Astrocyte of the spinal cord (primary cell): ENCODE measurements around the gene COL23A1.

Source experiments
- DNase-seq: peaks from one replicate; pipeline ENCODE4 v3.0.0; 2011; ENCODE audit warnings: low read depth, low spot score
- H3K4me3 ChIP-seq: 2 replicates; pipeline ENCODE4 v1.5.1; 2011; ENCODE audit warnings: low read depth, mild to moderate bottlenecking, low read length, moderate library complexity
- in situ Hi-C: cut with HindIII; loops from 2 replicates; pipeline ENCODE4 v1.10.0; 2017; ENCODE audit warnings: low sequenced_read_pairs
- TF ChIP-seq, protein P1 (sequence below): IDR thresholded peaks from 2 replicates; pipeline ENCODE4 v1.5.1; 2012; ENCODE audit warnings: low read depth, mild to moderate bottlenecking, low read length, inconsistent platforms

The COL23A1 gene

GRCh38 chr5:178504340-178504960 is 85.7 kb downstream of the COL23A1 start:
- no peak for DNase-seq
- in situ Hi-C loops, result no loop called here
- no peak overlapping the region for H3K4me3 ChIP-seq
- TF ChIP-seq, protein P1, sequence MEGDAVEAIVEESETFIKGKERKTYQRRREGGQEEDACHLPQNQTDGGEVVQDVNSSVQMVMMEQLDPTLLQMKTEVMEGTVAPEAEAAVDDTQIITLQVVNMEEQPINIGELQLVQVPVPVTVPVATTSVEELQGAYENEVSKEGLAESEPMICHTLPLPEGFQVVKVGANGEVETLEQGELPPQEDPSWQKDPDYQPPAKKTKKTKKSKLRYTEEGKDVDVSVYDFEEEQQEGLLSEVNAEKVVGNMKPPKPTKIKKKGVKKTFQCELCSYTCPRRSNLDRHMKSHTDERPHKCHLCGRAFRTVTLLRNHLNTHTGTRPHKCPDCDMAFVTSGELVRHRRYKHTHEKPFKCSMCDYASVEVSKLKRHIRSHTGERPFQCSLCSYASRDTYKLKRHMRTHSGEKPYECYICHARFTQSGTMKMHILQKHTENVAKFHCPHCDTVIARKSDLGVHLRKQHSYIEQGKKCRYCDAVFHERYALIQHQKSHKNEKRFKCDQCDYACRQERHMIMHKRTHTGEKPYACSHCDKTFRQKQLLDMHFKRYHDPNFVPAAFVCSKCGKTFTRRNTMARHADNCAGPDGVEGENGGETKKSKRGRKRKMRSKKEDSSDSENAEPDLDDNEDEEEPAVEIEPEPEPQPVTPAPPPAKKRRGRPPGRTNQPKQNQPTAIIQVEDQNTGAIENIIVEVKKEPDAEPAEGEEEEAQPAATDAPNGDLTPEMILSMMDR, result no peak

DNA sequence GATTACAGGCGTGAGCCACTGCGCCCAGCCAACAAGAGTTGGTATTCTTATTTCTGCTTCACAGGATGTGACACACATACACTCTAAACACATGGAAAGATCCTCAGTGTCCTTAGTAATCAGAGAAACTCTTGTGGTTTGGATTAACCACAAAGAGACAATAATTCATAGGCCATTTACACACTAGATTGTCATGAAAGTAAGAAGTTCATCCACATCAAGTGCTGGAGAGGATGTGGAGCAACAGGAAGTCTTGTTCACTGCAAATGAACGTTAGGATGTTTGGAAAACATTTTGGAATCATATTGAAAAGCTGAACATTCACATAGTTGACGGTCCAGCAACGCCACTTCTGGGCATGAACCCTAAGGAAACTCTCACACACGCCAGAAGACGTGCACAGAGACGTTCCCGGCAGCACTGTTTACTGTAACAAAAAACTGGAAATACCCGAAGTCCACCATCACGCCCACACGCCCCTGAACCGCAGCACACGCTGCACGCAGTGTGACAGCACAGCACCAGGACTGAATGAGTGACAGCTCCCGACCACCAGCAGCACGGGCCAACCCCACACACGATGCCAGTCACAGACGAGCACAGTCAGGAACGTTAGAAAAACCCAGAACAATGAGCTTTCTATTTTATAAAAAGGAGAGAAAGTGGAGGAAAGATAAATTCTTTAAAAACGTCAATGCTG is 87.6 kb downstream of the COL23A1 start:
- no peak for DNase-seq
- in situ Hi-C loops, result no loop called here

DNA sequence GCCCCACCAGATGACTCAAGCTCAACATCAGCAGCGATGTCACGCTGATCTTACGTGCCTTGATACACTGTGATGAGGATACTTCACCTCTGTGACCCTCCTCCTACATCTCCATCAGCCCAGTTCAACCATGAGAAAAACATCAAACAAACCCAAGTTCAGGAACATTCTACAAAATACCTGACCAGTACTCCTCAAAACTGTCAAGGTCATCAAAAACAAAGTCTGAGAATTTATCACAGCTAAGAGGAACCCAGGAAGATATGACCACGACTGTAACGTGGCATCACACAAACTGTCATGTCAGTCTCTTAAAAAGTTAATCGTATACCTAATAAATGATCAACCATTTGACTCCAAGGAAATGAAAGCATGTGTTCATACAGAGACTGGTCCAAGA is 90.8 kb downstream of the COL23A1 start:
- DNase-seq, result no peak
- in situ Hi-C loops, result no loop called here
- H3K4me3 ChIP-seq, result no peak overlapping the region
- TF ChIP-seq, protein P1, result no peak

More for the DNA sequence above, 87.6 kb downstream of the COL23A1 start:
- H3K4me3 ChIP-seq, result no peak overlapping the region
- TF ChIP-seq, protein P1, result no peak

- no peak overlapping the region for H3K4me3 ChIP-seq
These were observed 93.6 kb downstream of the COL23A1 start for GRCh38 chr5:178496642-178497041.

DNA sequence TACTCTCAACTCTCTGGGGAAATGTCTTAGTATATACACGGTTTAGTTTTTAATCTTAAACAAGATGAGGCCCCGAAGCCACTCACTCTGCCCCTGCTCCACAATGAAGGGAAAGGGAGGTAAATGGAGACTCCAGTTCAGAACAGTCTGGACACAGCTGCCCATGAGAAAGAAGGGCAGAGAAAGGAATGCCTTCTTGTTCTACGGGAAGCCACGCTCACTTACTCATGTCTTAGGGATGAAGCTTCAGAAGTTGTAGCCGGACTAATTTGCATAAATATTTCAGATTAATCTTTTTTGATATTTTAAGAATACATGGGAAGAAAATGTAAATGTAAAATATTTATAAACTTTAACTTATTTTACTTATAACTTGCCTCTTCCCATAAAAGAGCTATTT is 94.0 kb downstream of the COL23A1 start:
- DNase-seq, result no peak
- in situ Hi-C loops, result no loop called here
- TF ChIP-seq, protein P1, result no peak
- H3K4me3 ChIP-seq, result no peak overlapping the region

More at GRCh38 chr5:178496642-178497041, 93.6 kb downstream of the COL23A1 start:
- in situ Hi-C loops, result no loop called here
- DNase-seq, result no peak
- TF ChIP-seq, protein P1, result no peak

GRCh38 chr5:178495706-178496105 is 94.5 kb downstream of the COL23A1 start:
- in situ Hi-C loops, result no loop called here
- H3K4me3 ChIP-seq, result no peak overlapping the region
- no peak for DNase-seq
- TF ChIP-seq, protein P1, result no peak
